ENCODE measurements around the gene KAZN.

DNA sequence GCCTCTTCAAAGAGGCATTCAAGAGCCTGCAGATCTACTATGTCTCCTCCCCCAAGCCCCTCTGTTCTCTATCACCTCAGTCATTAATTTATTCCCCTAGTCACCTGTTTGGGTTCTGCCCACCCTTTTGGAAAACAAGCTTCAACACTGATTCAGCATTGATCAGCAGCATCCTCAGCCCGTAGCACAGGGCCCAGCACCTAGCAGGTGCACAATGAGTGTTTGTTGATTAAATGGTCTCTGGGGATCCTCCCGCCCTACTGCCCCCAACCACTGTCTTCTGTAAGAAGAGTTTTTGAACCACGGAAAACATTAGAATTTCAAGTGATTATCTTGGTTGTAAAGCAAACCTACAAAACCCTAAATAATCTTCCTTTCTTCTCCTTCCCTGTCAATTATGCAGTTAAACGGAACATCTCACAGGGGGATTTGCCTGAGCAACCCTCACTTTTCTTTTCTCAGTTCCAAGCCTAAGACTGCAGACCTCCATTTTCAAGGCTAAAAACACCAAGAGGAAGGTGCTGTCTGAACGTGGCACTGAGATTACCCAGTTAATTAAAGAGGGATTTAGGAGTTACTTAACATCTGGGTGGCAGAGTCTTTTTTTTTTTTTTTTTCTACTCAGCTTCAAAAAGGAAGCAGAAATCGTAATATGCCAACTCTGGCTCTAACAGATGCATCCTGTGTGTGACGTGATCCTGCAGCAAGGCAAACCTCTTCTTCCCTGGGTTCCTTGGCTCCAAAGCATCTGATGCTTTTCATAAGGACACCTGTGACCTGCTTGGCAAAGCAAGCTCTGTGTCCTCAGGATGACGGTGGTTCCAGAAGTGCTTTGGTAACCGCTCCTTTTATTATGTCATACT, 163.0 kb downstream of the KAZN start:
- TF ChIP-seq, protein P1, sequence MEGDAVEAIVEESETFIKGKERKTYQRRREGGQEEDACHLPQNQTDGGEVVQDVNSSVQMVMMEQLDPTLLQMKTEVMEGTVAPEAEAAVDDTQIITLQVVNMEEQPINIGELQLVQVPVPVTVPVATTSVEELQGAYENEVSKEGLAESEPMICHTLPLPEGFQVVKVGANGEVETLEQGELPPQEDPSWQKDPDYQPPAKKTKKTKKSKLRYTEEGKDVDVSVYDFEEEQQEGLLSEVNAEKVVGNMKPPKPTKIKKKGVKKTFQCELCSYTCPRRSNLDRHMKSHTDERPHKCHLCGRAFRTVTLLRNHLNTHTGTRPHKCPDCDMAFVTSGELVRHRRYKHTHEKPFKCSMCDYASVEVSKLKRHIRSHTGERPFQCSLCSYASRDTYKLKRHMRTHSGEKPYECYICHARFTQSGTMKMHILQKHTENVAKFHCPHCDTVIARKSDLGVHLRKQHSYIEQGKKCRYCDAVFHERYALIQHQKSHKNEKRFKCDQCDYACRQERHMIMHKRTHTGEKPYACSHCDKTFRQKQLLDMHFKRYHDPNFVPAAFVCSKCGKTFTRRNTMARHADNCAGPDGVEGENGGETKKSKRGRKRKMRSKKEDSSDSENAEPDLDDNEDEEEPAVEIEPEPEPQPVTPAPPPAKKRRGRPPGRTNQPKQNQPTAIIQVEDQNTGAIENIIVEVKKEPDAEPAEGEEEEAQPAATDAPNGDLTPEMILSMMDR (conservative IDR thresholded peaks at IDR 0.05; ENCODE audit: low read length): no peak
- no peak for TF ChIP-seq EZH2phosphoT487 (IDR thresholded peaks at IDR 0.05; ENCODE audit: borderline replicate concordance)
